KG1 (cell line): ENCODE results near the gene DPP7.
A peak's percentile ranks its signal among the peaks of the same experiment; 100 is the strongest.

Experiments
- DNase-seq: peaks from one replicate; lab custom pipeline; 2025; lab: John Stamatoyannopoulos, UW

The DPP7 gene

DNA sequence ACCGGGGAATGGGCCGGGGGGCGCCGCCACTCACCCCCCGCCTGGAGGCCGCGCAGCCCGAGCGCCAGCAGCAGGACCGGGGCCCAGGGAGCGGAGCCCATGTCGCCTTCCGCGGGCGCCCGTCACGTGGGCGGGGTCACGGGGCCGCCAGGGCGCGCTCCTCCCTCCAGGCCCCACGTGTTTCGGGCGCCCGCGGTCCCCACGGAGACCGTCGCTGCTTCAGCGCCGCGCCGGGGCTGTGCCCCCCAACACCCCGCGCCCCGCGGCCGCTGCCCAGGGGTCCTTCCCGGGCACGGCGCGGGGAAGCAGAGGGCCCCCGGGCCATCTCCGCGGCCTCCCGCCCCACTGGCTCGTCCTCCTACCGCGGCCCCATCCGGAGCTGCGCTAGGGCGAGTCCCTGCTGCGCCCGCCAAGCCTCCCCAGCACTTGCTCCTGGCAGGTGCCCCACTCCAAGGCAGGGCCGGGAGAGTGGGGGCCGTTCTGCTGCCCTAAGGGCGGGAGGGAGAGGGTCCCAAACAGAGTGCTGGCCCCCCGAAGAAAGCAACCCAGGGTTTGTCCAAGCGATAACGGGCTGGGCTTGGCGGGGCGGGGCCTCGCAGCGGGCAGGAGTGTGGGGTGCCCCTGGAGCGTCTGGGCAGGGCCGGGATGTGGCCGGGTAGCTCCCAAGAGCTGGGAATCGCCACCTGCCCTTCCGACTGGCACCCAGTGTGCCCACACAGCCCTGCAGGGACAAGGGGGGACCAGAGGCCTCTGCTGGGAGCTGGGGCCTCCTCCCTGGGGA lies at the start of gene DPP7:
Gene DPP7, minus strand, starts transcription at position 121 of the 781 bp plus-strand sequence. Its CDS starts 20 bp downstream, at position 101.
- peak; percentile 39 for DNase-seq

DNA sequence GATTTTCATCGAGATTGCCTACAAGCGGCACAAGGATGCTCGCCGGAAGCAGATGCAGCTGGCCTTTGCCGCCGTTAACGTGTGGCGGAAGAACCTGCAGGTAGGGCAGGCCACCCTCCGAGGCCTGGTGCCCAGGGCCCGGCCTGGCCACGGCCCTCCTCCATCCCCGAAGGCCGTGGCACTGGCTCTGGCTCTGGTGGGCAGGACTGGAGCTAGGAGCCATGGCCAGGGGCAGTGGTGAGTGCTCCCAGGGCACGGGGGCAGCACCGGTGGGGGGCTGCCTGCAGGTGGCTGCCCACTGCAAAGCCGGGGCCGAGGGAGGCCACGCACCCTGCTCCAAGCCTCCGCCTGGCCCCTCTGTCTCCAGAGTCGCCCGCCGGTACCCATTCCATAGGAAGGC lies 49.3 kb upstream of the DPP7 start:
- DNase-seq = no peak

DNA sequence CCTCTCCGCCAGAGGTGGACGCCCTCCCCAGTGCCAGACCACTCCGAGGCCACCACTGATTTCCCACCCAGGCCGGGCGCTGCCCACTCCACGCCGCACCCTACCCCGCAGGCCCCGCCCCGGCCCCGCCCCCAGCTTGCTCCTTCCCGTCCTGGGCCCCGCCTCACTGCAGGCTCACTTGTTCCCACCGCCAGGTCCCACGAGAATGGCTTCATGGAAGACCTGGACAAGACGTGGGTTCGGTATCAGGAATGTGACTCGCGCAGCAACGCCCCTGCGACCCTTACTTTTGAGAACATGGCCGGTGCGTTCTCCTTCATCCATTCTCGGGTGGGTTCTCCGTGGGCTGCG lies 48.8 kb upstream of the DPP7 start:
- no peak for DNase-seq

DNA sequence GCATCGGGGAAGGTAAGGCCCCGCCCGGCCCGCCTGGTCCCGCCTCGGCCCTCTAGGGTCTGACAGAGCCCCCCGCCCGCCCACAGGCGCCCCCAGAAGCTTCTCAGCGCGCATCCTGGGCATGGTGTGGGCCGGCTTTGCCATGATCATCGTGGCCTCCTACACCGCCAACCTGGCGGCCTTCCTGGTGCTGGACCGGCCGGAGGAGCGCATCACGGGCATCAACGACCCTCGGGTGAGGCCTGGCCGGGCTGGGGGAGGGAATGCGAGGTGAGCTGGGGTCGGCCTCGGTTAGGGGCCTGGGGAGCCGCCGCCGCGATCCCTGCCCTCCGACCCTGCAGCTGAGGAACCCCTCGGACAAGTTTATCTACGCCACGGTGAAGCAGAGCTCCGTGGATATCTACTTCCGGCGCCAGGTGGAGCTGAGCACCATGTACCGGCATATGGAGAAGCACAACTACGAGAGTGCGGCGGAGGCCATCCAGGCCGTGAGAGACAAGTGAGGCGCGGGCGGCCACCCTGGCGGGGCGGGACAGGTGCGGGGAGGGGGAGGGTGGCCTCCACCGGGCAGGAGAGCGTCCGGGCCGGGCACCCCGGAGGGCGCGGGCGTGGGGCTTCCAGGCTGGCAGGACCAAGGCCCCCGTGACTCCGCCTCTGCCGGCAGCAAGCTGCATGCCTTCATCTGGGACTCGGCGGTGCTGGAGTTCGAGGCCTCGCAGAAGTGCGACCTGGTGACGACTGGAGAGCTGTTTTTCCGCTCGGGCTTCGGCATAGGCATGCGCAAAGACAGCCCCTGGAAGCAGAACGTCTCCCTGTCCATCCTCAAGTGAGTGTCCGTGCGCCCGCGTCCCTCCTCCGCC lies 48.2 kb upstream of the DPP7 start:
- DNase-seq = no peak

DNA sequence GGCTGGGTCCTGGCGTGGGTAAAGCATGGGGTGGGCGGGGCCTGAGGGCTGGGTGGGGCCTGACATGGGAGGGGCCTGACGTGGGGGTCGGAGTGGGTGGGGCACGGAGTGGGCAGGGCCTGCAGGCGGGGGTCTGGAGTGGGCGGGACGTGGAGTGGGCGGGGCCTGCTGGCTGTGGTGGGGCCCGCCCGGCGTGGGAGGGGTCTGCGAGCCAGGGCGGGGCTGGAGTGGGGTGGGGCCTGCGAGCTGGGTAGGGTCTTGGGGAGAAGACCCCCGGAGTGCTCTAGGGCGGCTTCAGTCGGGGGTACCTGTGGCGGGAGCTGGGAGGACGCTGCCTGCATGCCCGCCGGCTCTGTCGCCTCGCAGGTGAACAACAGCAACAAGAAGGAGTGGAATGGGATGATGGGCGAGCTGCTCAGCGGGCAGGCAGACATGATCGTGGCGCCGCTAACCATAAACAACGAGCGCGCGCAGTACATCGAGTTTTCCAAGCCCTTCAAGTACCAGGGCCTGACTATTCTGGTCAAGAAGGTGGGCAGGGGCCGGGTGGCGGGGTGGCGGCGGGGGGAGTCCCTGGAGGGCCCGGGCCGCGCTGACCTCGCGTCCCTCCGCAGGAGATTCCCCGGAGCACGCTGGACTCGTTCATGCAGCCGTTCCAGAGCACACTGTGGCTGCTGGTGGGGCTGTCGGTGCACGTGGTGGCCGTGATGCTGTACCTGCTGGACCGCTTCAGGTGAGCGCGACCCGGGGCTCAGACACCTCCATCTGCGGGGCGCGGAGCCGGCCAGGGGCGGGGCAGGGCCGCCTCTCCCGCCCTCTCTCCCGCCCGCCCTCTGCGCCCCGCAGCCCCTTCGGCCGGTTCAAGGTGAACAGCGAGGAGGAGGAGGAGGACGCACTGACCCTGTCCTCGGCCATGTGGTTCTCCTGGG lies 47.3 kb upstream of the DPP7 start:
- no peak for DNase-seq

DNA sequence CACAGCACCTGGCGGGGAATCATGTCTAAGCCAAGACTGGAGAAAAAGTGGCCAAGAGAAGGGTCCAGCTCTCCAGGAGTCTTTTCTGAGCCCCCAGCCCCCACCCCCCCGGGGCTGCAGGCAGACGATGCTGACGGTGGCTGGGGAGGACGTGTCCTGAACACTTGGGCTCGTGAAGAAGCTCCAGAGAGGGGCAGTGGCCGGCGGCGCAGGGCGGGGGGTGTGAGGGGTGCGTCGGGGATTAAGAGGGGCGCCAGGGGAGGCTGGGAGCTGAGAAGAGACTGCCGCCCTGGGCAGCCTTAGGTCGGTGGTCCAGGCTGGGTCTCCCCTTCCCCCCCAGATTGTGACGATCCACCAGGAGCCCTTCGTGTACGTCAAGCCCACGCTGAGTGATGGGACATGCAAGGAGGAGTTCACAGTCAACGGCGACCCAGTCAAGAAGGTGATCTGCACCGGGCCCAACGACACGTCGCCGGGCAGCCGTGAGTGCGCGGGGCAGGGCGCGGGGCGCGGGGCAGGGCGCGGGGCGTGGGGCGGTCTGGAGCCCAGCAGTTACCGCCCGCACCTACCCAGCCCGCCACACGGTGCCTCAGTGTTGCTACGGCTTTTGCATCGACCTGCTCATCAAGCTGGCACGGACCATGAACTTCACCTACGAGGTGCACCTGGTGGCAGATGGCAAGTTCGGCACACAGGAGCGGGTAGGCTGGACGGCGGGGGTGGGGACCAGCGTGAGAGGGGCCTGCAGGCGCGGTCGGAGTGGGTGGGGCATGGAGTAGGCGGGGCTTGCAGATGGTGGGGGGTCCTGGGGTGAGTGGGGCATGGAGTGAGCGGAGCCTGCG lies 46.4 kb upstream of the DPP7 start:
- no peak for DNase-seq

DNA sequence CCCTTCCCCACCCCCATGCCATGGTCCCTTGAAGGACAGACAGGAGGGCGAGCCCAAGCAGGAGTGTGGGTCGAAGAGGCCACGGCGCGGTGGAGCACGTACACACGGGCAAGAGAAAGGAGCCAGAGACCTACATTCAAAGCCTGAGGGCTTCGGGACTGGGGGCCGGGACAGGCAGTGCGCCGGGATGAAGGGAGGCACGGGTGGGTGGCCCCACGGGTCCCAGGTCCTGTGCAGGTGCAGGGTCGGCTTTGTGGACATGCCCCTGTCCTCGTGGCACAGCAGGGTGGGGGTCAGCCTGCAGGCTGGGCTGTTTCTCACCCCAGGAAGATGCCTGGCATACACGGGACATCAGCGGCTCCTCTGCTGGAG lies 45.5 kb upstream of the DPP7 start:
- DNase-seq = no peak

DNA sequence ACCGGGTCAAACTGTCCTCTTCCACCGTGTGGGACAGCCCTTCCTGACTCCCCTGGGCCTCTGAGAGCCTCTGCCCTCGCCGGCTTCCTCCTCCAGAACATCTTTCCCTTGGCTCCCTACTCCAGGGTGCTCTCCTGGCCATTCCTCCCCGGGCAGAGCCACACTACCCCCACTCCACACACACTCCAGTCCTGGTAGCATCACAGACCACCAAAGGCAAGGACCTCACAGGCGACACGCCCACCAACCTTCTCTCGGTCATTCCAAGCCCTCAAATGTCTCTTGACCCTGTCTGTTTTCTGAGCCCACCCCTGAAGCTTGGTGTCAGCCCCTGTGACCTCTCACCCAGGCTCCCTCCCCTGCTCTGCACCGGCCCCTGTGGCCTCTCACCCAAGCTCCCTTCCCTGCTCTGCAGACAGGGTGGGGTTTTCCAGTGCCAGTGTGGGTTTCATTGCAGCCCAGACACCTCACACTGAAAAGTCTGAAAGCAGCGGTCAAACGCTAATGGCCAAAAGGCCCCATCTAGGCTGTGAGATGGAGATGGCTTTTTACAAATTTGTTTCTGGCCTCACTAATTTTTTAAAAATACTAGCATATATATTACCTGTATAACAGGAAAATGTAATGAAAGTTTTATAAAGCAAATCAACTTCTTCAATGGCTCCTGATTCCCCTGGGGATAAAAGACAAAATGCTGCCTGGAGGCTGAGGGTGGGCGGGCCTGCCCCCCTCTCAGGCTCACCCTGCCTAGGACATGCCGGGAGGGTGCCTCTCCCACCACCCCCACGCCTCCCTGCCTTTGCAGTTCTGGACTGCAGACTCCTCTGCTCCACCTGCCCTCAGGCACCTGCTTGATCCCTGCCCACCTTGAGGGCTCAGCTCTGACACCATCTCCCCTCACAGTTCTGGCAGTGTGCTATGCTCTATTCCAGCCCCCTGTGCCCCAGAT lies 44.8 kb upstream of the DPP7 start:
- DNase-seq = no peak

DNA sequence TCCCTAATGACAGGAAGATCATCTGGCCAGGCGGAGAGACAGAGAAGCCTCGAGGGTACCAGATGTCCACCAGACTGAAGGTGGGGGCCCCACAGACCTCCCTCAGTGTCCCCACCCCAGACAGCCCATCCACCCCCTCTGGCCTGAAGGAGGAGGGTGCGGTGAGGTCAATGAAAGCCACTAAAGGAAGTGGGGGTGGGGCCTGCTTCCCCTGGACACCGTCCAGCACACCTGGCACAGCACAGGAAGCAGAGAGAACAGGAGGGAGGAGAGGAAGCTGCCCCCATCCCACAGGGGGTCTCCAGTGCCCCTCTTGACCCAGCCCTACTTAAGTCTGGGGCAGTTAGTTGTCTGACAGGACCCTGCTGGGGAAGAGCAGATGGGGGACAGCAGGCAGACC lies 44.1 kb upstream of the DPP7 start:
- no peak for DNase-seq

DNA sequence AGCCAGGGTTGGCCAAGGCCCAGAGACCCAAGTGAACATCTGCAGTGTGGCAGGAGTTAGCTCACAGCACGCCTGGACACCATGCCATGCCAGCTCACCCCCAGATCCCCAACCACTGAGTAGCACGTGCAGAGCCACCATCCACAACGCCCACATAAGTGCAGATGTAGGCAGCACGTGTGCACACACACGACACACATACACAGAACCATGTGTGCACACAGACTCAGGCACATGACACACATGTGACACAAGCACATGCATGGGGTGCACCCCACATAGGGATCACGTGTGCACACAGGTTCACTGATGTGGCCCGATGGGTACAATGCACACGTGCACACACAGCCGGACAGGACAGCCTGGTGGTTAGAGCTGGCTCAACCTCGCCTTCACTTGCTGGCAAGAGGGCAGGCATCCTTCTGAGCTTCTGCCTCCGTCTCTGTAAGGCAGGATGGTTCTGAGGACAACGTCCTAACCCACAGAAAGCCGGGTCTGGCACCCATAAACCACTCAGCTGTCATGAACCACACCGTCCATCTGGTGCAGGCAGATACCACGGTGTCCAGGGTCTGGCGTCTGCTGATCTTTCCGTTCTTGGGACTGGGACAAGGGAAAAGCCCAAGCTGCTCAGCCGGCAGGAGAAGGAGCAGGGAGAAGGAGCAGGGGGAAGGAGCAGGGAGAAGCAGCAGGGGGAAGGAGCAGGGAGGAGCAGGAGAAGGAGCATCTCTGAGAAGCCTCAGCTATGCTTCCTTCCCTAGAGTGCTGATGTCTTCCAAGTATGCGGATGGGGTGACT lies 43.3 kb upstream of the DPP7 start:
- DNase-seq = no peak

DNA sequence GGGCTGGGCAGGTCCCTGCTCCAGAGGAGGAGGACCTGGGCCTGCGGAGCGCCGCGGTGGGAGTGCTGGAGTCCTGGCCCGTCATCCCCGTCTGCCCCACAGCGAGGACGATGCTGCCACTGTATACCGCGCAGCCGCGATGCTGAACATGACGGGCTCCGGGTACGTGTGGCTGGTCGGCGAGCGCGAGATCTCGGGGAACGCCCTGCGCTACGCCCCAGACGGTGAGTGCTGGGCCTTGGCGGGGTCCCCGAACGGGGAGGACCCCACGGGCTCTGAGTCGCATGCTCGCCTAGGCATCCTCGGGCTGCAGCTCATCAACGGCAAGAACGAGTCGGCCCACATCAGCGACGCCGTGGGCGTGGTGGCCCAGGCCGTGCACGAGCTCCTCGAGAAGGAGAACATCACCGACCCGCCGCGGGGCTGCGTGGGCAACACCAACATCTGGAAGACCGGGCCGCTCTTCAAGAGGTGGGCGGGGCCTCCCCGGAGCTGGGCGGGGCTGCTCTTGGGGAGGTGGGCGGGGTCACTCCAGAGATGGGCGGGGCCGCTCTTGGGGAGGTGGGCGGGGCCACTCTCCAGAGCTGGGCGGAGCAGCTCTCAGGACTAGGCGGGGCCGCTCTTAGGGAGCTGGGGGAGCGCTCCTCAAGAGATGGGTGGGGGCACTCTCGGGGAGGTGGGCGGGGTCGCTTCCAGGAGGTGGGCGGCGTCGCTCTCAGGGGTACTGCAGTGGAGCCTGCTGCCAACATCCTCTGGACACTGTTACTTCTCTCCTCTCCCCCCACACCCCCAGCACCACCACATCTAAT lies 42.2 kb upstream of the DPP7 start:
- DNase-seq = no peak

DNA sequence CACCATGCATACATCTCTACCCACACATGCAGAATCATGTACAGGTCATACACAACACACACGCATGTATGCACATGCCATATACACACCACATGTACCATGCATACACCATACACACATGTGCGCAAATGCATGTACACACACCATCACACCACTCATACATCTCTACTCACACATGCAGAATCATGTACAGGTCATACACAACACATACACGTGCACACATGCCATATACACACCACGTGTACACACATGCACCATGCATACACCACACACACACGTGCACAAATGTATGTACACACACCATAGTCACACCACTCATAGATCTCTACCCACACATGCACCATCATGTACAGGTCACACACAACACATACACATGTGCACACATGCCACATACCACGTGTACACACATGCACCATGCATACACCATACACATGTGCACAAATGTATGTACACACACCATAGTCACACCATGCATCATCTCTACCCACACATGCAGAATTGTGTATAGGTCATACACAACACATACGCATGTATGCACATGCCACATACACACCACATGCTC lies 38.4 kb upstream of the DPP7 start:
- no peak for DNase-seq

DNA sequence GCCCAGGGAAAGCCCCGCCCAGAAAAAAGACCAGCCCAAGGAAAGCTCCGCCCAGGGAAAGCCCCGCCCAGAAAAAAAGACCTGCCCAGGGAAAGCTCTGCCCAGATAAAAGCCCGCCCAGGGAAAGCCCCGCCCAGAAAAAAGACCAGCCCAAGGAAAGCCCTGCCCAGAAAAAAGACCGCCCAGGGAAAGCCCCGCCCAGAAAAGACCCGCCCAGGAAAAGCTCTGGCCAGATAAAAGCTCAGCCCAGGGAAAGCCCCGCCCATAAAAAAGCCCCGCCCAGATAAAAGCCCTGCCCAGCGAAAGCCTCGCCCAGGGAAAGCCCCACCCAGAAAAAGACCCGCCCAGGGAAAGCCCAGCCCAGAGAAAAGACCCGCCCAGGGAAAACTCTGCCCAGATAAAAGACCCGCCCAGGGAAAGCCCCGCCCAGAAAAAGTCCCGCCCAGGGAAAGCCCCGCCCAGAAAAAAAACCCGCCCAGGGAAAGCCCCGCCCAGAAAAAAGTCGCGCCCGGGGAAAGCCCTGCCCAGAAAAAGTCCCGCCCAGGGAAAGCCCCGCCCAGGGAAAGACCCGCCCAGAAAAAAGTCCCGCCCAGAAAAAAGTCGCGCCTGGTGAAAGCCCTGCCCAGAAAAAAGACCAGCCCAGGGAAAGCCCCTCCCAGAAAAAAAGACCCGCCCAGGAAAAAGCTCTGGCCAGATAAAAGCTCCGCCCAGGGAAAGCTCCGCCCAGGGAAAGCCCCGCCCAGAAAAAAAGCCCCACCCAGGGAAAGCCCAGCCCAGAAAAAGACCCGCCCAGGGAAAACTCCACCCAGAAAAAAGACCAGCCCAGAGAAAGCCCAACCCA lies 36.3 kb upstream of the DPP7 start:
- no peak for DNase-seq

DNA sequence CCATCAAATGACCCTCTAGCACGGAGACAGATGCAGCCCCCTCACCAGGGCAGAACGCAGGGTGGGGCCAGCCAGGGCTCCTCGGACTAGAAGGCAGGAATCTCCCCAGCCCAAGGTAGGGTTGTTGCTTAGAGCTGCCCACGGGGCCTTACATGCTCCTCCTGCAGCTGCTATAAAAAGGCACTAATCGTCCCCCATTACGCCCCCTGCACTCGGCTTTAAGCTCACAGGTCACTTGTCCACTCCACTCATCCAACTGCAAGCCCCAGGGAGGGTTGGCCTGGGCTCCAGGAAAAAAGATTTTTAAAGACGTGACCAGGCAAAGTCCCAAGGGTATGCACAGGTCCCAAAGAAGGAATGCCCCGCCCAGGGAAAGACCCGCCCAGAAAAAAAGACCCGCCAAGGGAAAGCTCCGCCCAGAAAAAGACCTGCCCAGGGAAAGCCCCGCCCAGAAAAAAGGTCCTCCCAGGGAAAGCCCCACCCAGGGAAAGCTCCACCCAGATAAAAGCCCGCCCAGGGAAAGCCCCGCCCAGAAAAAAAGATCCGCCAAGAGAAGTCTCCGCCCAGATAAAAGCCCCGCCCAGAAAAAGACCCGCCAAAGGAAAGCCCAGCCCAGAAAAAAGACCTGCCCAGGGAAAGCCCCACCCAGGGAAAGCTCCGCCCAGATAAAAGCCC lies 35.5 kb upstream of the DPP7 start:
- DNase-seq = no peak

DNA sequence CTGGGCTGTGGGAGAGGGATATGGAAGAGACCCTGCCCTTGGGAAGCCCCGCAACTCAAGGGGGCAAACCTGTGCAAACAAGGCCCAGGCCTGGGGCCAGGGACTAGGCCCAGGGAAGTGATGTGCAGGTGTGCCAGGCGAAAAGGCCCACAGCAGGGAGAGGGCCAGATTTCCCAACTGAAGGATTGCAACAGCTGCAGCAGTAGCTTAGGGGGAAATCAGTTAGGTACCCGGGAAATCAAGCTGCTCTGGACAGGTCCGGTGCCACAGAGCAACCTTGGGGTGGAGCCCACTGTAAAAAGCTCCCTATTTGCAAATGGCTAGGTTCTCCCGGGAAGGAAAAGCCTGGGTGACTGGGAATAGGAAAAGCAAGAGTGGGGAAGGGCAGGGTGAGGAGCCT lies 34.8 kb upstream of the DPP7 start:
- no peak for DNase-seq

DNA sequence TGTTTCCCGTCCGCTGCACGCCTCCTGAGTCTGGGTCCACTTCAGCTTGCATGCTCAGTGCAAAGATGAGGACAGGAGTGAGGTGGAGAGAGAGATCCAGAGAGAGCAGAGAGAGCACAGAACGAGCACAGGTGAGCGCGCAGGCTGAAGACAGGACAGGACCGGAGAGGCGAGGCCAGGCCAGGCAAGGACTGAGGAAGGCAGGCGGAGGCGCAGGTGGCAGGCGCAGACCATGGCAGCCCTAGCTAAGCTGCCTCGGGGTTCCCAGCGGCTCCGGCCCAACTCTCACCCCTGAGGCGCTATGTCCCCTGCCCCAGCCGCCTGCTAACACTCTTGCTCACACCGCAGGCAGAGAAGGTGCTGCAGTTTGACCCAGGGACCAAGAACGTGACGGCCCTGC lies 34.1 kb upstream of the DPP7 start:
- no peak for DNase-seq

DNA sequence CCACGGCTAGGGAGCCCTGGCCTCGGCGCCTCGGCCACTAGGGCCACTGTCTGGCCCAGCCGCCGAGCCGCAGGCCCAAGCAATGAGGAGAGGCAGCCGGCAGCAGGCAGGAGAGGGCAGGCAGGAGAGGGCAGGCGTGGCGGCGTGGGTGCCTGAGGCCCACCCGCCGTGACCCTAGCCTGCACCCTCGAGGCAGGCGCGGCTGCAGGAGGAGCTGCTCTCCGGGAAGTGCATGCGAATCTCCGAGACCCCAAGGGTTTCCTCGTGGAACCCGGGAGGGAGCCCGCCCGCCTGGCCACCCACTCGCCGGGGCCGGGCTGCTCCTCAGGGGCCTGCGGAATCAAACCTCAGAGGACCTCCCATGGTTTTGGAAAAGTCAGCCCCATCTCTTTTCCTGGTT lies 33.7 kb upstream of the DPP7 start:
- no peak for DNase-seq
